ENCODE measurements around the gene LANCL3.

Gene LANCL3

GRCh38 chrX:37685381-37686359, 114.2 kb downstream of the LANCL3 start, which contains the start of gene XK:
XK (plus strand) TSS chrX:37685791; CDS start chrX:37685962, 171 bp downstream.
- TF ChIP-seq POLR2AphosphoS5 (IDR thresholded peaks at IDR 0.05; ENCODE audit: low read depth) (peak; percentile 47), REST (IDR thresholded peaks at IDR 0.05; ENCODE audit: insufficient replicate concordance, low read depth) (no peak)
- no peaks in the 10 kb centered on the region for H3K27me3 ChIP-seq (ENCODE audit: insufficient read depth, poor library complexity, severe bottlenecking)
- peak within 1 kb of the TSS; percentile 43 for H3K27ac ChIP-seq (replicated peaks)
- peak in 1 of 2 experiments; percentile 56 for DNase-seq (ENCODE audit: low read depth in 1 of 2, low spot score in 1 of 2)
- peak within 1 kb of the TSS; percentile 33 for H3K4me3 ChIP-seq (replicated peaks; ENCODE audit: insufficient read depth, low read length)

DNA sequence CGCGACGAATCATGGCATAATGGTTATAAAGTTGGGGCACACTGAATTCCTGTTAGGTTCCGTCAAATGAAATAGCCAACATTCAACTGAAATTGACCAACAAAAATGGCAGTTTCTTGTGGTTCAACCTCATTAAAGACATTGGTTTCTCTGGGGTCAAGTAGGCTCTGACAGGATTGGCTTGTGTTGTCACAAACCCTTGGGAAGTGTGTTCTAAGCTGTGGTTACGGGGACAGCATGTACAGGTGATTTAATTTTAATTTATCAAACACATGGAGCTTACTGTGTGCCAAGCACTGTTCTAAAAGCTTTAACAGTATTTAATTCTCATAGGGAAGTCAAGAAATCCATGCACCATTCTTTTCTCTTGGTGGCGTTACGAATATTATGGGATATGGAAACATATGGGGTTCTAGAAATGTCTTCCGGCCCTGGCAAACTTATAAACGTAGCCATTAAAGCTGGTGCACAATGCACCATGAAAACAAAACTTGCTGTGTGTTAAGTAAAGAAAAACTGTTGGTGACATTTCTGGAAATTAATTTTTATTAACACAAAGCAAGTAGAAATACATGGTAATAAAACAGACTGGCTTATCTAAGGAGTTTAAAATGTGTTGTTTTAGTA, 115.0 kb downstream of the LANCL3 start:
- no peak for TF ChIP-seq REST (IDR thresholded peaks at IDR 0.05; ENCODE audit: insufficient replicate concordance, low read depth)
- TF ChIP-seq GABPA (IDR thresholded peaks at IDR 0.05; ENCODE audit: low read depth) = no peak
- no peak for TF ChIP-seq POLR2AphosphoS5 (IDR thresholded peaks at IDR 0.05; ENCODE audit: low read depth)
- DNase-seq (ENCODE audit: low read depth in 1 of 2, low spot score in 1 of 2) = no peak
- Histone ChIP-seq H3K4me3 (replicated peaks; ENCODE audit: insufficient read depth, low read length) (peak overlapping the region; percentile 33; the same call in 1 of the 2 replicates), H3K27ac (replicated peaks) (no peak overlapping the region; the same call in 1 of the 2 replicates), H3K27me3 (ENCODE audit: insufficient read depth, poor library complexity, severe bottlenecking) (peaks cover 2% of the 10 kb centered on the region)

GRCh38 chrX:37686996-37687395, 115.5 kb downstream of the LANCL3 start:
- H3K4me3 ChIP-seq (replicated peaks; ENCODE audit: insufficient read depth, low read length) = no peak overlapping the region
- H3K27me3 ChIP-seq (ENCODE audit: insufficient read depth, poor library complexity, severe bottlenecking) = peaks cover 2% of the 10 kb centered on the region
- no peak for DNase-seq (ENCODE audit: low read depth in 1 of 2, low spot score in 1 of 2)
- TF ChIP-seq REST (IDR thresholded peaks at IDR 0.05; ENCODE audit: insufficient replicate concordance, low read depth) (no peak), CTCF (IDR thresholded peaks at IDR 0.05; ENCODE audit: insufficient read depth, low read length) (no peak), SPI1 (IDR thresholded peaks at IDR 0.05; ENCODE audit: borderline replicate concordance, low read depth) (no peak), GABPA (IDR thresholded peaks at IDR 0.05; ENCODE audit: low read depth) (no peak), POLR2AphosphoS5 (IDR thresholded peaks at IDR 0.05; ENCODE audit: low read depth) (no peak)
- no peak overlapping the region for H3K27ac ChIP-seq (replicated peaks)

Data from HL-60 (cell line).